ENCODE results near the gene VSTM4.

GRCh38 chr10:49153115-49153514, 37.8 kb upstream of the VSTM4 start:
- no peak for TF ChIP-seq CTCF (IDR thresholded peaks at IDR 0.05; ENCODE audit: low read depth, low read length)
- no peak for TF ChIP-seq EZH2phosphoT487 (IDR thresholded peaks at IDR 0.05; ENCODE audit: low read depth)

Measured in OCI-LY3 (cell line).